ENCODE results near the gene CACNB2. TPM values are rescaled to one million over a fixed set of nuclear protein-coding genes. Genes with fewer than 3 reads are reported as not detected.
A peak's percentile ranks its signal among the peaks of the same experiment; 100 is the strongest.

The CACNB2 gene
- total RNA-seq, 4 donors from 2014 or later, result 0.81 to 13.9 (median 4.5) TPM

GRCh38 chr10:18226336-18226735 is 86.1 kb downstream of the CACNB2 start:
- no peaks in the 10 kb centered on the region for H3K27me3 ChIP-seq
- H3K36me3 ChIP-seq, result no peaks in the 10 kb centered on the region
- H3K4me3 ChIP-seq (replicated peaks in 1 of 3), result no peak overlapping the region
- no peak for TF ChIP-seq CTCF (IDR thresholded peaks at IDR 0.05)
- TF ChIP-seq POLR2A (IDR thresholded peaks at IDR 0.05), result no peak
- H3K9me3 ChIP-seq, result no peaks in the 10 kb centered on the region
- intact Hi-C loops (cut with DNase I), result no loop called here
- no peaks in the 10 kb centered on the region for H3K4me1 ChIP-seq
- no peak overlapping the region for H3K27ac ChIP-seq
- DNase-seq, result no peak
- 88% methylated on average over 5 of the region's 5 CpGs for WGBS, 2 donors

DNA sequence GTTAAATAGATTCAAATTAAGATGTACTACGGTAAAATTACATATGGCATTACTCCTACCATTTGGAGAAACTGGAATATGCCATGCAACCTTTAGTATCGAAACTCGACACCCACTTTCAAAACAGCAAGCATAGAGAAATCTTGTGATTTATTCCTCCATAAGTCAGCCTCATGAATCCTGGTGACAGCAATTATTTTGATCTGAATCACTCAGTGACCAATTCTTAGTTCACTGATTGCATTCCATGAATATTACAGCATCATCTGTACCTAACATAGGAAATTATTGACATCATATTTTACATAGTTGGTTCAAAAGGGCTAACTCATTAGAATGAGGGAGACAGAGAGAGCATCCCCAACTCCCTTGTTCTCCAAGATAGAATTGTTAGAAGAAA is 89.6 kb downstream of the CACNB2 start:
- no peak for TF ChIP-seq CTCF (IDR thresholded peaks at IDR 0.05)
- intact Hi-C loops (cut with DNase I), result loop anchor here (10.0 kb wide), 1 partner anchor 625 kb away; no protein-coding TSS in a partner anchor
- 90 to 92% methylated on average over 3 of the region's 3 CpGs for WGBS, 2 donors
- no peak for DNase-seq
- no peak overlapping the region for H3K27ac ChIP-seq
- H3K27me3 ChIP-seq, result no peaks in the 10 kb centered on the region
- H3K36me3 ChIP-seq, result no peaks in the 10 kb centered on the region
- no peak overlapping the region for H3K4me3 ChIP-seq (replicated peaks in 1 of 3)
- peaks cover 0 to 3% of the 10 kb centered on the region in 2 donors for H3K4me1 ChIP-seq
- H3K9me3 ChIP-seq, result no peaks in the 10 kb centered on the region

- WGBS, 2 donors, result 90 to 93% methylated on average over 2 of the region's 2 CpGs
- Histone ChIP-seq H3K4me1 (peaks cover 0 to 3% of the 10 kb centered on the region in 2 donors), H3K4me3 (replicated peaks in 1 of 3) (no peak overlapping the region), H3K36me3 (no peaks in the 10 kb centered on the region), H3K27ac (no peak overlapping the region), H3K9me3 (no peaks in the 10 kb centered on the region), H3K27me3 (no peaks in the 10 kb centered on the region)
- DNase-seq, result no peak
- TF ChIP-seq CTCF (IDR thresholded peaks at IDR 0.05), result no peak
- no peak for TF ChIP-seq POLR2A (IDR thresholded peaks at IDR 0.05)
- intact Hi-C loops (cut with DNase I), result loop anchor here (10.0 kb wide), 1 partner anchor 626 kb away; no protein-coding TSS in a partner anchor
Measured at GRCh38 chr10:18230794-18231193, 90.6 kb downstream of the CACNB2 start.

- H3K27me3 ChIP-seq, result no peaks in the 10 kb centered on the region
- 63 to 97% methylated on average over 2 of the region's 2 CpGs for WGBS, 2 donors
- intact Hi-C loops (cut with DNase I), result loop anchor here (10.0 kb wide), 1 partner anchor 627 kb away; no protein-coding TSS in a partner anchor
- no peaks in the 10 kb centered on the region for H3K9me3 ChIP-seq
- TF ChIP-seq CTCF (IDR thresholded peaks at IDR 0.05), result no peak
- TF ChIP-seq POLR2A (IDR thresholded peaks at IDR 0.05), result no peak
- no peak overlapping the region for H3K4me3 ChIP-seq (replicated peaks in 1 of 3)
- H3K36me3 ChIP-seq, result no peaks in the 10 kb centered on the region
- H3K27ac ChIP-seq, result no peak overlapping the region
- no peak for DNase-seq
- peaks cover 0 to 3% of the 10 kb centered on the region in 2 donors for H3K4me1 ChIP-seq
Measured at GRCh38 chr10:18231480-18231879, 91.3 kb downstream of the CACNB2 start.

- no peaks in the 10 kb centered on the region for H3K36me3 ChIP-seq
- 33 to 38% methylated on average over 8 of the region's 8 CpGs for WGBS, 2 donors
- H3K9me3 ChIP-seq, result no peaks in the 10 kb centered on the region
- intact Hi-C loops (cut with DNase I), result loop anchor here (10.0 kb wide), 1 partner anchor 629 kb away; no protein-coding TSS in a partner anchor
- TF ChIP-seq CTCF (IDR thresholded peaks at IDR 0.05) (peak in 4 of 6 experiments; percentile 62 to 94 (median 80)), POLR2A (IDR thresholded peaks at IDR 0.05) (no peak)
- peaks cover 3 to 7% of the 10 kb centered on the region in 2 donors for H3K4me1 ChIP-seq
- H3K27ac ChIP-seq, result peak overlapping the region in 2 of 3 donors; percentile 34 to 58
- no peaks in the 10 kb centered on the region for H3K27me3 ChIP-seq
- DNase-seq, result peak; percentile 78 to 92
- no peak overlapping the region for H3K4me3 ChIP-seq (replicated peaks in 1 of 3)
Measured at GRCh38 chr10:18233775-18234174, 93.6 kb downstream of the CACNB2 start.
